ENCODE measurements around the gene ETS1. TPM values are rescaled to one million over a fixed set of nuclear protein-coding genes. Genes with fewer than 3 reads are reported as not detected.

ETS1 gene
- total and polyA plus RNA-seq, 4 donors, result 20.7 to 154 (median 78.7) TPM

- Histone ChIP-seq H3K4me3 (no peak overlapping the region), H3K9me3 (ENCODE audit: control insufficient read depth in 4 of 4, insufficient read depth in 3 of 4, low read length in 3 of 4) (peaks cover 0 to 2% (median 0%) of the 10 kb centered on the region in 4 donors), H3K36me3 (ENCODE audit: control insufficient read depth in 4 of 4, insufficient read depth in 4 of 4, low read length in 4 of 4) (no peaks in the 10 kb centered on the region), H3K4me1 (ENCODE audit: control insufficient read depth in 5 of 5, insufficient read depth in 5 of 5, low read length in 5 of 5) (peaks cover 0 to 19% (median 4%) of the 10 kb centered on the region in 5 donors), H3K9ac (ENCODE audit: insufficient read depth in 1 of 2, low read length in 2 of 2) (no peak overlapping the region), H3K27me3 (ENCODE audit: control insufficient read depth in 3 of 3, insufficient read depth in 3 of 3, low read length in 2 of 3) (peaks cover 0 to 9% (median 0%) of the 10 kb centered on the region in 3 donors), H3K27ac (ENCODE audit: low read depth in 1 of 2, low read length in 1 of 2) (peak overlapping the region in 1 of 2 donors; percentile 62)
- DNase-seq (peak; percentile 47 to 58 (median 48)), ATAC-seq (ENCODE audit: insufficient read depth, low FRiP score) (peak; percentile 75)
- WGBS, 2 donors, result 38 to 43% methylated on average over 8 of the region's 8 CpGs
- TF ChIP-seq CTCF (IDR thresholded peaks at IDR 0.05; ENCODE audit: control extremely low read depth, extremely low read depth), result no peak
Observed at GRCh38 chr11:128582496-128583366, 4.6 kb downstream of the ETS1 start.

- no peak overlapping the region for H3K4me3 ChIP-seq
- H3K36me3 ChIP-seq (ENCODE audit: control insufficient read depth in 4 of 4, insufficient read depth in 4 of 4, low read length in 4 of 4), result no peaks in the 10 kb centered on the region
- DNase-seq (peak in 1 of 3 donors; percentile 29), ATAC-seq (ENCODE audit: insufficient read depth, low FRiP score) (no peak)
- H3K27me3 ChIP-seq (ENCODE audit: control insufficient read depth in 3 of 3, insufficient read depth in 3 of 3, low read length in 2 of 3), result peaks cover 0 to 8% (median 0%) of the 10 kb centered on the region in 3 donors
- peaks cover 0 to 2% (median 0%) of the 10 kb centered on the region in 4 donors for H3K9me3 ChIP-seq (ENCODE audit: control insufficient read depth in 4 of 4, insufficient read depth in 3 of 4, low read length in 3 of 4)
- H3K9ac ChIP-seq (ENCODE audit: insufficient read depth in 1 of 2, low read length in 2 of 2), result no peak overlapping the region
- H3K4me1 ChIP-seq (ENCODE audit: control insufficient read depth in 5 of 5, insufficient read depth in 5 of 5, low read length in 5 of 5), result peaks cover 6 to 26% (median 8%) of the 10 kb centered on the region in 5 donors
- no peak overlapping the region for H3K27ac ChIP-seq (ENCODE audit: low read depth in 1 of 2, low read length in 1 of 2)
- no peak for TF ChIP-seq CTCF (IDR thresholded peaks at IDR 0.05; ENCODE audit: control extremely low read depth, extremely low read depth)
- WGBS, 2 donors, result 81 to 82% methylated on average over 7 of the region's 7 CpGs
Observed at GRCh38 chr11:128581561-128582272, 5.6 kb downstream of the ETS1 start.

GRCh38 chr11:128580612-128581011 lies 6.7 kb downstream of the ETS1 start:
- no peak for ATAC-seq (ENCODE audit: insufficient read depth, low FRiP score)

More at GRCh38 chr11:128580612-128581011, 6.7 kb downstream of the ETS1 start:
- H3K27ac ChIP-seq (ENCODE audit: low read depth in 1 of 2, low read length in 1 of 2), result no peak overlapping the region
- H3K9me3 ChIP-seq (ENCODE audit: control insufficient read depth in 4 of 4, insufficient read depth in 3 of 4, low read length in 3 of 4), result peaks cover 0 to 2% (median 0%) of the 10 kb centered on the region in 4 donors
- peaks cover 8 to 29% (median 15%) of the 10 kb centered on the region in 5 donors for H3K4me1 ChIP-seq (ENCODE audit: control insufficient read depth in 5 of 5, insufficient read depth in 5 of 5, low read length in 5 of 5)
- WGBS, 2 donors, result 41 to 52% methylated on average over 2 of the region's 2 CpGs
- no peak overlapping the region for H3K4me3 ChIP-seq
- H3K9ac ChIP-seq (ENCODE audit: insufficient read depth in 1 of 2, low read length in 2 of 2), result no peak overlapping the region
- no peaks in the 10 kb centered on the region for H3K36me3 ChIP-seq (ENCODE audit: control insufficient read depth in 4 of 4, insufficient read depth in 4 of 4, low read length in 4 of 4)
- TF ChIP-seq CTCF (IDR thresholded peaks at IDR 0.05; ENCODE audit: control extremely low read depth, extremely low read depth), result no peak
- H3K27me3 ChIP-seq (ENCODE audit: control insufficient read depth in 3 of 3, insufficient read depth in 3 of 3, low read length in 2 of 3), result peaks cover 0 to 2% (median 0%) of the 10 kb centered on the region in 3 donors
- no peak for DNase-seq

Data from lung (tissue), 12 donors.